T-helper 1 cell treated with Interleukin-12 subunit alpha and Interleukin-12 subunit beta and Interleukin-4 antibody, amounts not matched to agents 30 μg/mL and 1 μg/mL, for 36 hours (primary cell): ENCODE results near the gene ZNF316.

Experiments used
- H3K27ac Mint-ChIP-seq: one replicate; pipeline ENCODE4 v1.8.0; 2021; ENCODE audit warnings: mild to moderate bottlenecking, mixed read lengths
- H3K27me3 Mint-ChIP-seq: one replicate; pipeline ENCODE4 v1.8.0; 2021; ENCODE audit warnings: low read depth, mixed read lengths
- H3K36me3 Mint-ChIP-seq: one replicate; pipeline ENCODE4 v1.8.0; 2021; ENCODE audit warnings: low read depth, mixed read lengths
- H3K4me1 Mint-ChIP-seq: one replicate; pipeline ENCODE4 v1.8.0; 2021; ENCODE audit warnings: low read depth, mixed read lengths
- H3K4me3 Mint-ChIP-seq: one replicate; pipeline ENCODE4 v1.8.0; 2021; ENCODE audit warnings: mild to moderate bottlenecking, moderate library complexity, mixed read lengths
- H3K9me3 Mint-ChIP-seq: one replicate; pipeline ENCODE4 v1.8.0; 2021; ENCODE audit warnings: mixed read lengths

Gene ZNF316

GRCh38 chr7:6636741-6637543, at the start of gene ZNF316:
ZNF316 (plus strand) TSS chr7:6637318; CDS start chr7:6642410, 5,092 bp downstream.
- H3K4me3 Mint-ChIP-seq: peak within 1 kb of the TSS; percentile 81

GRCh38 chr7:6588566-6588965, 48.6 kb upstream of the ZNF316 start:
- H3K4me1 Mint-ChIP-seq: peaks cover 10% of the 10 kb centered on the region
- H3K36me3 Mint-ChIP-seq: peaks cover 36% of the 10 kb centered on the region
- H3K27ac Mint-ChIP-seq: peak overlapping the region; percentile 64
- H3K27me3 Mint-ChIP-seq: no peaks in the 10 kb centered on the region
- peak overlapping the region; percentile 52 for H3K4me3 Mint-ChIP-seq
- H3K9me3 Mint-ChIP-seq: no peaks in the 10 kb centered on the region

More at GRCh38 chr7:6636741-6637543, at the start of gene ZNF316:
- Mint-ChIP-seq H3K9me3 (peaks cover 4% of the 10 kb centered on the region), H3K36me3 (peaks cover 20% of the 10 kb centered on the region), H3K4me1 (peaks cover 18% of the 10 kb centered on the region), H3K27me3 (no peaks in the 10 kb centered on the region), H3K27ac (peak within 1 kb of the TSS; percentile 63)

GRCh38 chr7:6589151-6589828, 47.8 kb upstream of the ZNF316 start:
- Mint-ChIP-seq H3K9me3 (no peaks in the 10 kb centered on the region), H3K27ac (peak overlapping the region; percentile 63), H3K36me3 (peaks cover 36% of the 10 kb centered on the region)

GRCh38 chr7:6589829-6590644, 47.1 kb upstream of the ZNF316 start, which contains the start of gene INTS15:
INTS15 (plus strand) TSS chr7:6590021; CDS start chr7:6590284, 263 bp downstream.
- peak within 1 kb of the TSS; percentile 84 for H3K27ac Mint-ChIP-seq
- no peaks in the 10 kb centered on the region for H3K27me3 Mint-ChIP-seq
- H3K9me3 Mint-ChIP-seq: no peaks in the 10 kb centered on the region
- H3K4me3 Mint-ChIP-seq: peak within 1 kb of the TSS; percentile 89
- peaks cover 32% of the 10 kb centered on the region for H3K36me3 Mint-ChIP-seq
- H3K4me1 Mint-ChIP-seq: peaks cover 10% of the 10 kb centered on the region

More at GRCh38 chr7:6589151-6589828, 47.8 kb upstream of the ZNF316 start:
- Mint-ChIP-seq H3K4me1 (peaks cover 10% of the 10 kb centered on the region), H3K4me3 (peak overlapping the region; percentile 68), H3K27me3 (no peaks in the 10 kb centered on the region)

- Mint-ChIP-seq H3K9me3 (no peaks in the 10 kb centered on the region), H3K4me1 (peaks cover 10% of the 10 kb centered on the region), H3K27ac (peak overlapping the region; percentile 84)
These were observed 46.4 kb upstream of the ZNF316 start for GRCh38 chr7:6590645-6591110.

GRCh38 chr7:6600093-6600492, 37.0 kb upstream of the ZNF316 start:
- Mint-ChIP-seq H3K27me3 (no peaks in the 10 kb centered on the region), H3K4me3 (no peak overlapping the region), H3K36me3 (peaks cover 34% of the 10 kb centered on the region), H3K9me3 (no peaks in the 10 kb centered on the region), H3K27ac (no peak overlapping the region), H3K4me1 (no peaks in the 10 kb centered on the region)

More at GRCh38 chr7:6590645-6591110, 46.4 kb upstream of the ZNF316 start:
- no peaks in the 10 kb centered on the region for H3K27me3 Mint-ChIP-seq
- H3K4me3 Mint-ChIP-seq: peak overlapping the region; percentile 89
- peaks cover 30% of the 10 kb centered on the region for H3K36me3 Mint-ChIP-seq

- Mint-ChIP-seq H3K36me3 (peaks cover 21% of the 10 kb centered on the region), H3K27me3 (no peaks in the 10 kb centered on the region), H3K4me3 (no peak overlapping the region)
These were observed 32.7 kb upstream of the ZNF316 start for GRCh38 chr7:6604458-6604857.

GRCh38 chr7:6606866-6607583, 30.1 kb upstream of the ZNF316 start:
- no peak overlapping the region for H3K4me3 Mint-ChIP-seq
- peaks cover 15% of the 10 kb centered on the region for H3K36me3 Mint-ChIP-seq
- no peak overlapping the region for H3K27ac Mint-ChIP-seq
- no peaks in the 10 kb centered on the region for H3K9me3 Mint-ChIP-seq
- no peaks in the 10 kb centered on the region for H3K27me3 Mint-ChIP-seq
- no peaks in the 10 kb centered on the region for H3K4me1 Mint-ChIP-seq

More at GRCh38 chr7:6604458-6604857, 32.7 kb upstream of the ZNF316 start:
- no peak overlapping the region for H3K27ac Mint-ChIP-seq
- no peaks in the 10 kb centered on the region for H3K9me3 Mint-ChIP-seq
- H3K4me1 Mint-ChIP-seq: no peaks in the 10 kb centered on the region

- Mint-ChIP-seq H3K4me3 (no peak overlapping the region), H3K36me3 (peaks cover 10% of the 10 kb centered on the region), H3K27me3 (peaks cover 2% of the 10 kb centered on the region), H3K9me3 (no peaks in the 10 kb centered on the region), H3K27ac (no peak overlapping the region), H3K4me1 (no peaks in the 10 kb centered on the region)
These were observed 29.5 kb upstream of the ZNF316 start for GRCh38 chr7:6607651-6608051.

GRCh38 chr7:6608081-6608480, 29.0 kb upstream of the ZNF316 start:
- H3K27ac Mint-ChIP-seq: no peak overlapping the region
- H3K36me3 Mint-ChIP-seq: peaks cover 10% of the 10 kb centered on the region
- no peaks in the 10 kb centered on the region for H3K9me3 Mint-ChIP-seq
- H3K4me3 Mint-ChIP-seq: no peak overlapping the region
- H3K4me1 Mint-ChIP-seq: no peaks in the 10 kb centered on the region
- H3K27me3 Mint-ChIP-seq: peaks cover 6% of the 10 kb centered on the region

GRCh38 chr7:6608794-6609193, 28.3 kb upstream of the ZNF316 start:
- Mint-ChIP-seq H3K4me1 (no peaks in the 10 kb centered on the region), H3K27ac (no peak overlapping the region), H3K4me3 (no peak overlapping the region), H3K36me3 (peaks cover 10% of the 10 kb centered on the region), H3K9me3 (no peaks in the 10 kb centered on the region), H3K27me3 (peaks cover 11% of the 10 kb centered on the region)

GRCh38 chr7:6612819-6613218, 24.3 kb upstream of the ZNF316 start:
- Mint-ChIP-seq H3K27ac (no peak overlapping the region), H3K4me1 (no peaks in the 10 kb centered on the region), H3K4me3 (no peak overlapping the region), H3K9me3 (no peaks in the 10 kb centered on the region), H3K36me3 (peaks cover 4% of the 10 kb centered on the region), H3K27me3 (peaks cover 33% of the 10 kb centered on the region)

- Mint-ChIP-seq H3K27ac (no peak overlapping the region), H3K4me3 (no peak overlapping the region), H3K4me1 (no peaks in the 10 kb centered on the region), H3K36me3 (peaks cover 4% of the 10 kb centered on the region), H3K27me3 (peaks cover 35% of the 10 kb centered on the region), H3K9me3 (no peaks in the 10 kb centered on the region)
These were observed 23.4 kb upstream of the ZNF316 start for GRCh38 chr7:6613706-6614105.
